Fibroblast of skin of left biceps (primary cell): ENCODE results near the gene SLC38A8.

Source experiments
- DNase-seq, 2 experiments: peaks; one replicate each; pipeline ENCODE4 v3.0.0-alpha.2; 2013; ENCODE audit warnings: low read depth in 2 of 2

The SLC38A8 gene

GRCh38 chr16:84000989-84001642 lies 41.5 kb downstream of the SLC38A8 start:
- DNase-seq: no peak

- DNase-seq: no peak
Measured at GRCh38 chr16:83998091-83998490, 44.5 kb downstream of the SLC38A8 start.

- DNase-seq: no peak
Measured at GRCh38 chr16:83996481-83997252, 45.9 kb downstream of the SLC38A8 start.

GRCh38 chr16:83995754-83996153 lies 46.8 kb downstream of the SLC38A8 start:
- DNase-seq: no peak

- DNase-seq: no peak
Measured at GRCh38 chr16:83994703-83995102, 47.9 kb downstream of the SLC38A8 start.

GRCh38 chr16:83994087-83994486 lies 48.5 kb downstream of the SLC38A8 start:
- DNase-seq: peak; percentile 66 to 68

GRCh38 chr16:83992624-83993023 lies 50.0 kb downstream of the SLC38A8 start:
- DNase-seq: no peak

- no peak for DNase-seq
Measured at GRCh38 chr16:83990492-83990891, 52.1 kb downstream of the SLC38A8 start.

GRCh38 chr16:83989300-83989699 lies 53.3 kb downstream of the SLC38A8 start:
- no peak for DNase-seq

GRCh38 chr16:83983491-83983890 lies 59.1 kb downstream of the SLC38A8 start:
- DNase-seq: no peak

GRCh38 chr16:83981799-83982198 lies 60.8 kb downstream of the SLC38A8 start:
- no peak for DNase-seq

- DNase-seq: no peak
Measured at GRCh38 chr16:83980794-83981193, 61.8 kb downstream of the SLC38A8 start.

GRCh38 chr16:83979441-83979840 lies 63.2 kb downstream of the SLC38A8 start:
- DNase-seq: no peak

- DNase-seq: no peak
Measured at GRCh38 chr16:83978401-83978904, 64.1 kb downstream of the SLC38A8 start.

- DNase-seq: no peak
Measured at GRCh38 chr16:83977056-83977815, 65.4 kb downstream of the SLC38A8 start.

GRCh38 chr16:83975590-83976260 lies 66.9 kb downstream of the SLC38A8 start:
- DNase-seq: no peak

- no peak for DNase-seq
Measured at GRCh38 chr16:83974475-83974874, 68.1 kb downstream of the SLC38A8 start.

GRCh38 chr16:83973581-83974385 lies 68.8 kb downstream of the SLC38A8 start:
- DNase-seq: no peak

GRCh38 chr16:83973077-83973476 lies 69.5 kb downstream of the SLC38A8 start:
- no peak for DNase-seq

- DNase-seq: no peak
Measured at GRCh38 chr16:83972256-83973008, 70.2 kb downstream of the SLC38A8 start.
